ENCODE data around the gene GAK.

Gene GAK

GRCh38 chr4:874971-875817 is 56.9 kb downstream of the GAK start:
- Histone ChIP-seq H3K27ac (ENCODE audit: low read length) (no peak overlapping the region), H3K36me3 (ENCODE audit: control insufficient read depth, low read depth, low read length) (peaks cover 19% of the 10 kb centered on the region), H3K4me3 (ENCODE audit: low read length) (no peak overlapping the region)

GRCh38 chr4:874056-874455 is 58.1 kb downstream of the GAK start:
- H3K9ac ChIP-seq (ENCODE audit: low read length) = no peak overlapping the region
- H3K4me1 ChIP-seq (ENCODE audit: control insufficient read depth, low read depth, low read length) = no peaks in the 10 kb centered on the region
- H3K9me3 ChIP-seq (ENCODE audit: control insufficient read depth, low read depth, low read length) = no peaks in the 10 kb centered on the region
- H3K27ac ChIP-seq (ENCODE audit: low read length) = no peak overlapping the region
- H3K36me3 ChIP-seq (ENCODE audit: control insufficient read depth, low read depth, low read length) = peaks cover 23% of the 10 kb centered on the region
- no peak overlapping the region for H3K4me3 ChIP-seq (ENCODE audit: low read length)
- no peaks in the 10 kb centered on the region for H3K27me3 ChIP-seq (ENCODE audit: control insufficient read depth, insufficient read depth, low read length)

More at GRCh38 chr4:874971-875817, 56.9 kb downstream of the GAK start:
- H3K27me3 ChIP-seq (ENCODE audit: control insufficient read depth, insufficient read depth, low read length) = no peaks in the 10 kb centered on the region
- no peaks in the 10 kb centered on the region for H3K9me3 ChIP-seq (ENCODE audit: control insufficient read depth, low read depth, low read length)
- no peaks in the 10 kb centered on the region for H3K4me1 ChIP-seq (ENCODE audit: control insufficient read depth, low read depth, low read length)
- H3K9ac ChIP-seq (ENCODE audit: low read length) = no peak overlapping the region

GRCh38 chr4:872241-872981 is 59.7 kb downstream of the GAK start:
- H3K36me3 ChIP-seq (ENCODE audit: control insufficient read depth, low read depth, low read length) = peaks cover 28% of the 10 kb centered on the region
- no peaks in the 10 kb centered on the region for H3K9me3 ChIP-seq (ENCODE audit: control insufficient read depth, low read depth, low read length)
- no peaks in the 10 kb centered on the region for H3K4me1 ChIP-seq (ENCODE audit: control insufficient read depth, low read depth, low read length)

GRCh38 chr4:871484-871883 is 60.6 kb downstream of the GAK start:
- Histone ChIP-seq H3K36me3 (ENCODE audit: control insufficient read depth, low read depth, low read length) (peaks cover 28% of the 10 kb centered on the region), H3K9me3 (ENCODE audit: control insufficient read depth, low read depth, low read length) (no peaks in the 10 kb centered on the region), H3K27me3 (ENCODE audit: control insufficient read depth, insufficient read depth, low read length) (no peaks in the 10 kb centered on the region), H3K4me1 (ENCODE audit: control insufficient read depth, low read depth, low read length) (no peaks in the 10 kb centered on the region), H3K27ac (ENCODE audit: low read length) (no peak overlapping the region), H3K4me3 (ENCODE audit: low read length) (no peak overlapping the region), H3K9ac (ENCODE audit: low read length) (no peak overlapping the region)

More at GRCh38 chr4:872241-872981, 59.7 kb downstream of the GAK start:
- Histone ChIP-seq H3K27ac (ENCODE audit: low read length) (no peak overlapping the region), H3K9ac (ENCODE audit: low read length) (no peak overlapping the region), H3K4me3 (ENCODE audit: low read length) (no peak overlapping the region), H3K27me3 (ENCODE audit: control insufficient read depth, insufficient read depth, low read length) (no peaks in the 10 kb centered on the region)

- Histone ChIP-seq H3K27ac (ENCODE audit: low read length) (no peak overlapping the region), H3K4me1 (ENCODE audit: control insufficient read depth, low read depth, low read length) (no peaks in the 10 kb centered on the region), H3K4me3 (ENCODE audit: low read length) (no peak overlapping the region), H3K9me3 (ENCODE audit: control insufficient read depth, low read depth, low read length) (no peaks in the 10 kb centered on the region), H3K9ac (ENCODE audit: low read length) (no peak overlapping the region), H3K27me3 (ENCODE audit: control insufficient read depth, insufficient read depth, low read length) (no peaks in the 10 kb centered on the region), H3K36me3 (ENCODE audit: control insufficient read depth, low read depth, low read length) (peaks cover 28% of the 10 kb centered on the region)
These were observed 61.2 kb downstream of the GAK start for GRCh38 chr4:870951-871350.

GRCh38 chr4:869776-870175 is 62.3 kb downstream of the GAK start:
- Histone ChIP-seq H3K4me1 (ENCODE audit: control insufficient read depth, low read depth, low read length) (no peaks in the 10 kb centered on the region), H3K9ac (ENCODE audit: low read length) (no peak overlapping the region), H3K4me3 (ENCODE audit: low read length) (no peak overlapping the region), H3K27ac (ENCODE audit: low read length) (no peak overlapping the region), H3K27me3 (ENCODE audit: control insufficient read depth, insufficient read depth, low read length) (no peaks in the 10 kb centered on the region), H3K9me3 (ENCODE audit: control insufficient read depth, low read depth, low read length) (no peaks in the 10 kb centered on the region), H3K36me3 (ENCODE audit: control insufficient read depth, low read depth, low read length) (peaks cover 24% of the 10 kb centered on the region)

- Histone ChIP-seq H3K4me3 (ENCODE audit: low read length) (no peak overlapping the region), H3K27me3 (ENCODE audit: control insufficient read depth, insufficient read depth, low read length) (no peaks in the 10 kb centered on the region), H3K27ac (ENCODE audit: low read length) (no peak overlapping the region), H3K9ac (ENCODE audit: low read length) (no peak overlapping the region), H3K9me3 (ENCODE audit: control insufficient read depth, low read depth, low read length) (no peaks in the 10 kb centered on the region), H3K36me3 (ENCODE audit: control insufficient read depth, low read depth, low read length) (peaks cover 27% of the 10 kb centered on the region), H3K4me1 (ENCODE audit: control insufficient read depth, low read depth, low read length) (no peaks in the 10 kb centered on the region)
These were observed 63.7 kb downstream of the GAK start for GRCh38 chr4:868421-868820.

GRCh38 chr4:867526-868250 is 64.4 kb downstream of the GAK start:
- Histone ChIP-seq H3K36me3 (ENCODE audit: control insufficient read depth, low read depth, low read length) (peaks cover 27% of the 10 kb centered on the region), H3K4me1 (ENCODE audit: control insufficient read depth, low read depth, low read length) (no peaks in the 10 kb centered on the region), H3K4me3 (ENCODE audit: low read length) (no peak overlapping the region), H3K9ac (ENCODE audit: low read length) (no peak overlapping the region), H3K27me3 (ENCODE audit: control insufficient read depth, insufficient read depth, low read length) (no peaks in the 10 kb centered on the region), H3K27ac (ENCODE audit: low read length) (no peak overlapping the region), H3K9me3 (ENCODE audit: control insufficient read depth, low read depth, low read length) (no peaks in the 10 kb centered on the region)

GRCh38 chr4:866761-867390 is 65.2 kb downstream of the GAK start:
- Histone ChIP-seq H3K27me3 (ENCODE audit: control insufficient read depth, insufficient read depth, low read length) (no peaks in the 10 kb centered on the region), H3K36me3 (ENCODE audit: control insufficient read depth, low read depth, low read length) (peaks cover 27% of the 10 kb centered on the region), H3K9me3 (ENCODE audit: control insufficient read depth, low read depth, low read length) (no peaks in the 10 kb centered on the region), H3K4me3 (ENCODE audit: low read length) (no peak overlapping the region), H3K9ac (ENCODE audit: low read length) (no peak overlapping the region), H3K27ac (ENCODE audit: low read length) (no peak overlapping the region), H3K4me1 (ENCODE audit: control insufficient read depth, low read depth, low read length) (no peaks in the 10 kb centered on the region)

- Histone ChIP-seq H3K27ac (ENCODE audit: low read length) (no peak overlapping the region), H3K36me3 (ENCODE audit: control insufficient read depth, low read depth, low read length) (peaks cover 24% of the 10 kb centered on the region), H3K4me1 (ENCODE audit: control insufficient read depth, low read depth, low read length) (no peaks in the 10 kb centered on the region)
These were observed 65.9 kb downstream of the GAK start for GRCh38 chr4:866068-866760.

More at GRCh38 chr4:866068-866760, 65.9 kb downstream of the GAK start:
- H3K27me3 ChIP-seq (ENCODE audit: control insufficient read depth, insufficient read depth, low read length) = no peaks in the 10 kb centered on the region
- no peak overlapping the region for H3K9ac ChIP-seq (ENCODE audit: low read length)
- no peak overlapping the region for H3K4me3 ChIP-seq (ENCODE audit: low read length)
- no peaks in the 10 kb centered on the region for H3K9me3 ChIP-seq (ENCODE audit: control insufficient read depth, low read depth, low read length)

Measured in iPS-18a (cell line).